Mesothelial cell of epicardium (in vitro differentiated cells): Measurements from ENCODE around the gene GCM1. TPM values are rescaled to one million over a fixed set of nuclear protein-coding genes. Genes with fewer than 3 reads are reported as not detected.

Experiments
- DNase-seq, 2 experiments: peaks; one replicate each; pipeline ENCODE4 v3.0.0; 2021; ENCODE audit warnings: low spot score in 2 of 2; ENCODE audit not compliant: unreplicated experiment in 2 of 2
- H3K27ac Mint-ChIP-seq: 2 replicates; pipeline ENCODE4 v1.8.0; 2021; ENCODE audit warnings: mixed read lengths
- H3K27me3 Mint-ChIP-seq: 2 replicates; pipeline ENCODE4 v1.8.0; 2021; ENCODE audit warnings: low read depth, mixed read lengths
- H3K36me3 Mint-ChIP-seq: 2 replicates; pipeline ENCODE4 v1.8.0; 2021; ENCODE audit warnings: mixed read lengths
- H3K4me1 Mint-ChIP-seq: 2 replicates; pipeline ENCODE4 v1.8.0; 2021; ENCODE audit warnings: mixed read lengths
- H3K4me3 Mint-ChIP-seq: 2 replicates; pipeline ENCODE4 v1.8.0; 2021; ENCODE audit warnings: mild to moderate bottlenecking, moderate library complexity, mixed read lengths
- H3K9me3 Mint-ChIP-seq: 2 replicates; pipeline ENCODE4 v1.8.0; 2021; ENCODE audit warnings: mixed read lengths
- CTCF ChIP-seq: fragments of 200-600 bp; sonication (generic); IDR thresholded peaks from one replicate; pipeline ENCODE4 v1.5.0; 2021; ENCODE audit warnings: antibody characterized with exemption; ENCODE audit not compliant: unreplicated experiment
- total RNA-seq: library from RNA; stranded (reverse); gene quantifications from 3 replicates; pipeline ENCODE4 v1.2.1, GENCODE V29; 2021

The GCM1 gene
- total RNA-seq, 1 donor from 2014 or later, result not detected

DNA sequence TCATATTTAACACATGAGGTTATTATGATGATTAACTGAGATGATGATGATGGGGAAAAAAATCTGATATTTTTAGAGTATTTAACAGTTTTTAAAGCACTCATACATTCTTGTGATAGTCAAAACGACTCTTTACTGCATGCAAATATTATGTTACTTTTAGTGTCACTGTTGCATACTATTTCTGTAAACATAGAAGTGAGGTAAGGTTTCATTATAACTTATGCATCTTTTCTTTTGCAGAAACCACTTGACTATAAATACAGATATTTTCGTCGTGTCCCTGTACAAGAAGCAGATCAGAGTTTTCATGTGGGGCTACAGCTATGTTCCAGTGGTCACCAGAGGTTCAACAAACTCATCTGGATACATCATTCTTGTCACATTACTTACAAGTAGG is 53.4 kb downstream of the GCM1 start:
- H3K9me3 Mint-ChIP-seq, result no peaks in the 10 kb centered on the region
- peaks cover 45% of the 10 kb centered on the region for H3K36me3 Mint-ChIP-seq
- no peak for TF ChIP-seq CTCF
- DNase-seq, result no peak
- no peak overlapping the region for H3K27ac Mint-ChIP-seq
- no peak overlapping the region for H3K4me3 Mint-ChIP-seq
- H3K4me1 Mint-ChIP-seq, result no peaks in the 10 kb centered on the region
- no peaks in the 10 kb centered on the region for H3K27me3 Mint-ChIP-seq

DNA sequence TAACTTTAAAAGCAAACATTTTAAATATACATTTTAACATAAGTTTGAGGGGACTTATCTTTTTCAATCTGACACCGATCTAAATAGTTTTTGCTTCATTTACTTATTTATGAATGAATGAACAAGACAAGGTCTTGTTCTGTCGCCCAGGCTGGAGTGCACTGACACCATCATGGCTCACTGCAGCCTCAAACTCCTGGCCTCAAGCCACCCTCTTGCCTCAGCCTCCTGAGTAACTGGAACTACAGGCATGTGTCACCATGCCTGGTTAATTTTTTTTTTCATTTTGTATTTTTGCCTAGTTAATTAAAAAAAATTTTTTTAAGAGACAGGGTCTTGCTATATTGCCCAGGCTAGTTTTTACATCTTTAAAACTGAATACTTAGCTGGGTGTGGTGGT is 58.1 kb downstream of the GCM1 start:
- Mint-ChIP-seq H3K27me3 (no peaks in the 10 kb centered on the region), H3K4me1 (peaks cover 2% of the 10 kb centered on the region), H3K36me3 (peaks cover 40% of the 10 kb centered on the region), H3K9me3 (no peaks in the 10 kb centered on the region), H3K4me3 (no peak overlapping the region), H3K27ac (no peak overlapping the region)
- no peak for TF ChIP-seq CTCF
- no peak for DNase-seq

DNA sequence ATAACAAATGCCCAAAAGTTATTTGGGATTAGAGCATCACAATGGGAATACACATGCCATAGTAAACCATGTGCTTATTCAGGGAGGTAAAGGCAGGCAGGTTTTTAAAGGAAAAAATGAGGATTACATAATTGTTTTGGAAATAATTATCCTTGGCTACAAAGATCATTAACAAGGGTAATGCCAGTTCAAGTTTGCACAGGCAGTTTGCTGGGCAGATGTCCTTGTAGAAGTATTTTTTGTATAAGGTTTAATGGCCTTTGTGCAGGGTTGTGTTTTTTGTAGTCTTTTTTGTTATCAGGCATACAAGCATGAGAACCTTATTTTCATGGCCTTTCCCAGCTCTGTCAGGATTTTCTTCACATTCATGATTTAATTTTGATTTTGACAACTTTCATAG is 58.7 kb downstream of the GCM1 start:
- no peaks in the 10 kb centered on the region for H3K27me3 Mint-ChIP-seq
- H3K27ac Mint-ChIP-seq, result no peak overlapping the region
- H3K4me3 Mint-ChIP-seq, result no peak overlapping the region
- peaks cover 2% of the 10 kb centered on the region for H3K4me1 Mint-ChIP-seq
- DNase-seq, result no peak
- TF ChIP-seq CTCF, result no peak
- no peaks in the 10 kb centered on the region for H3K9me3 Mint-ChIP-seq
- peaks cover 36% of the 10 kb centered on the region for H3K36me3 Mint-ChIP-seq

DNA sequence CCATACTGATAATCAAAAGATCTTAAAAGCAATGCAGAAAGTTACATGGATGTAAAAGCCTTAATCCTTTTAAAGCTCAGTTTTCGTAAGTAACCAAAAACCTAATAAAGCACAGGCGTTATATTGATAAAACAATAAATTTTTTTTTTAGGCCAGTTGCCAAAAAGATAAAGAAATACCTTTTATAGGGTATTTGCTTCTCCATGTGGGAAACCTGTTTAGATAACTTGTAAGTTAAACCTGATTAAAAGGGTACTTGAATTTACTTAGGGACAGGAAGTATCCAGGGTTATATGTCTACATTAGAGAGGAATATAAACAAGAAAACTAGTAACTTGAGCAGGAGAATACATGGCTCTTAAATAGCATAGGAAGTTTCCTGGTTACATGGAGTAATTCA is 62.3 kb downstream of the GCM1 start:
- Mint-ChIP-seq H3K4me1 (peaks cover 2% of the 10 kb centered on the region), H3K27ac (no peak overlapping the region)
- no peak for TF ChIP-seq CTCF

GRCh38 chr6:53080813-53081212 is 67.8 kb downstream of the GCM1 start:
- Mint-ChIP-seq H3K9me3 (no peaks in the 10 kb centered on the region), H3K4me3 (no peak overlapping the region), H3K27ac (no peak overlapping the region), H3K27me3 (no peaks in the 10 kb centered on the region), H3K36me3 (peaks cover 37% of the 10 kb centered on the region), H3K4me1 (no peaks in the 10 kb centered on the region)
- no peak for TF ChIP-seq CTCF
- DNase-seq, result no peak

More for the DNA sequence above, 62.3 kb downstream of the GCM1 start:
- H3K36me3 Mint-ChIP-seq, result peaks cover 40% of the 10 kb centered on the region
- no peak for DNase-seq
- no peaks in the 10 kb centered on the region for H3K27me3 Mint-ChIP-seq
- no peaks in the 10 kb centered on the region for H3K9me3 Mint-ChIP-seq
- H3K4me3 Mint-ChIP-seq, result no peak overlapping the region

Other genes starting within 250 kb of the GCM1 start
- not detected in 3 replicates for gene GSTA3, start 239.1 kb downstream of the GCM1 start, total RNA-seq
- gene GSTA4, start 153.6 kb downstream of the GCM1 start, total RNA-seq, result 66.2 to 69.5 TPM (median 68.8 TPM) in 3 replicates
- 14.0 to 15.0 TPM (median 14.2 TPM) in 3 replicates for gene CILK1, start 87.0 kb downstream of the GCM1 start, total RNA-seq
- gene FBXO9, start 83.4 kb downstream of the GCM1 start, total RNA-seq, result 66.0 to 74.8 TPM (median 69.0 TPM) in 3 replicates
- gene ELOVL5, start 200.1 kb upstream of the GCM1 start, total RNA-seq, result 109 to 113 TPM (median 110 TPM) in 3 replicates